Effector CD8-positive, alpha-beta T cell (primary cell): ENCODE results near the gene RNF186.
A peak's percentile ranks its signal among the peaks of the same experiment; 100 is the strongest.
"Not testable (repeated sequence)": the region's sequence is repeated elsewhere in the genome, so short reads cannot be mapped to it uniquely, and the experiment has no call there.

Experiments used
- DNase-seq: peaks from one replicate; lab custom pipeline; 2025; lab: John Stamatoyannopoulos, UW

The RNF186 gene

DNA sequence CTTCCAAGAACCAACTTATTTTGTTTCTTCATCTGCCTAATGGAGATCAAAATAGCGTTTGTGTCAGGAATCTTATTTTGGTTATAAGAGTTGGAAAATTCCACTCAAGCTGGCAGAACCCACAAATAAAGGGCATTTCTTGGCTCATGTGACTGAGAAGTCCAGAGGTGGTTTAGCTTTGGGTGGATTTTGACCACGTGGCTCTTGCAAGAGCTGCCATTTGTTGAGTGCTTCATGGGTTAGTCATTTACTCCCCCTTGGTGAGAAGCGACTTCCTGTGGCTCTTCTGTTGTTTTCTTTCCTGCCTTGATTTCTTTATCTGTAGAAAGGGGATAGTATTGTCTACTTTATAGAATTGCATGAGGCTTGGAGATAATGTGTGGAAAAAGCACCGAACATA is 9.5 kb upstream of the RNF186 start:
- DNase-seq, result no peak

DNA sequence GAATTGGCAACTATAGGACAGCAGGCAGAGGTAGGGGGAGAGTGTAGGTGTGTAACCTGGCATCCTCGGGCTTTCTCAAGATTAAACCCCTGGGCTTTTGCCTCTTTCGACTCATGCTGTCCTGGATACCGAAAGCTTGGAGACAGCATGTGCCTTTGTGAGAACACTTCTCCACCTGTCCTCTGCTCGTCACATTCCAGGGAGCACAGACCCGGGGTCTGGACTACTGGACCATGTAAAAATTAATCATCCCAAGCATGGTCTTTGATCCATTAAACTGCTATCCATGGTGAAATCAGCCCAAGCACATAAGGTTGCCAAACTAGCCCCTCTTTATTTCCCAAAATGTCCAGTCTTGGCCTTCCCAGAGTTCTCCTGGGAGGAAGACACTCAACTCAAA is 9.0 kb upstream of the RNF186 start:
- no peak for DNase-seq

- DNase-seq, result no peak
Observed at GRCh38 chr1:19819701-19820100, 4.6 kb upstream of the RNF186 start.

DNA sequence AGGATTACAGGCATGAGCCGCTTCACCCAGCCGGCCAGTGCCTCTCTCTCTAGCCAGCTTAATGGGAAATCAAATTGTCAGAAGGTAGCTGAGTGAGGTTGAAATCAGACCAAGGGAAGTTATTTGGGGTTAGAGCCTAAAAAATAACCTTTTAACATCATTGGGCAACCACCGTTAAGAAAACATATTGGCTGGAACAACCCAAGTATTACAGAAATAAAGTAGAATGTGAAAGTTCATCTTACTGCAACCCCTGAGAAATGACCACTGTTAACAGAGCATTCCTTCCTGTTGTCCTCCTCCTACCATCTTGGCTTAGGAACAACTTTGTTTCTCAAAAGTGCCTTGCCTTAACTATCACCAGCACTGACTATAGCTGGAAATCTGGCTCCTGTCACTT is 3.2 kb upstream of the RNF186 start:
- no peak for DNase-seq

DNA sequence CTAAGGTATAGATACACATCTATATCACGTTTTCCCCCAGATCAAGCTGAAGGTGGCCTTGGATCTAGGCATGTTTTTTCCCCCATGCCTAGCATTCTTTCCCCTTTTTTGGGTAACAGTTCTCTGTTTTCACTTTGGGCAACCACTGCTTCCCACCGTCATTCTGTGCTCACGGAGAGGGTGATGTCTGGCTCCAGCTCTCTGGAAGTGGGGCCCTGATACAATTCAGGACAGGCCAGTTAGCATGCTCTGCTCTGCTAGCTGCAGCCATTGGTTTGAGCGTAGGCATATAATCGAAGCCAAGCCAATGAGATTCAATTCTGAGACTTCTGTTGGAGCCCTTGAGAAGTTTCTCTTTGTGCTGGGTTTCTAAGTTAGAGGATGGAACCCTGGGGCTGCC is 2.1 kb upstream of the RNF186 start:
- no peak for DNase-seq

- not testable (repeated sequence) for DNase-seq
Observed at GRCh38 chr1:19816737-19817086, 1.6 kb upstream of the RNF186 start.

DNA sequence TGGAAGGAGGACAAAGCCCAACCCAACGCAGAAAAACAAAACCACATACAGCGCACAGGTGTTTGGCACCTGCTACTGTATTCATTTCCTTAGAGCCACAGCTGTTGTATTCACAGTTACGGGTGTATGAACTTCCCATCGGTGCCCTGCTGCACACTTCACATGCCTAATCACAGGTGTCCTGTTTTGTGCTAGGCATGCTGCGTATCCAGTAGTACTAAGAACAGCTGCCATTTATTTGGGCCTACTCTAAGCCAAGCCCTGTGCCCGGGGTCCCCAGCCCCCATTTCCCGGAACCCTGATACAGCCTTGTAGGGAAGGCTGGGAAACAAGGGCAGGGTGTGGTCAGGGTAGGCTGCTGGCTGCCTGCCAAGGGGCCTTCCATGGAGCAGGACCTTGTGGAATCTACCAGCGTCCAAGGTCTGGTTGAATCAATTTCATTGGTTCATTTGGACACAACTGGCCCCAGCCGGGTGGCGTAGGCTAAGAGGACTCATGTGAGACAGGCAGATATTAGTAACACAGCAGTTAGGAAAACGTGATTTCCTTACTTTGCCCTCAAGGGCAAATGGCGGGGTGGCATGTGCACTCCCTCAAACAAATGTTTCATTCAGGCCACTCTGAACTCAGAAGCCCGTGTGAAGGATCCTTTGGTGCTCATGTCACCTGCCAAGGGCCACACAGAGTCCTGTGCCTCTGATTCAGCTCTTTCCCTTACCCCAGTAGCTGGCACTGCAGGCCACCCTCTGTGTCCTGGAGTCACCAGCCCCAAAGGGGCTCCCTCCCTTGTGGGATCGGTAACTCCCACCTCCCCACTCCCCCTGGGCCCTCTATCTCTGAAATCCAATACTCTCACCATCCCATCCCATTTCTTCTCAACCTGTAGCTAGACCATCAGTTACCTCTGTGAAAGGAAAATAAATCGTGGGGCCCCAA is 986 bp upstream of the RNF186 start:
- no peak for DNase-seq

DNA sequence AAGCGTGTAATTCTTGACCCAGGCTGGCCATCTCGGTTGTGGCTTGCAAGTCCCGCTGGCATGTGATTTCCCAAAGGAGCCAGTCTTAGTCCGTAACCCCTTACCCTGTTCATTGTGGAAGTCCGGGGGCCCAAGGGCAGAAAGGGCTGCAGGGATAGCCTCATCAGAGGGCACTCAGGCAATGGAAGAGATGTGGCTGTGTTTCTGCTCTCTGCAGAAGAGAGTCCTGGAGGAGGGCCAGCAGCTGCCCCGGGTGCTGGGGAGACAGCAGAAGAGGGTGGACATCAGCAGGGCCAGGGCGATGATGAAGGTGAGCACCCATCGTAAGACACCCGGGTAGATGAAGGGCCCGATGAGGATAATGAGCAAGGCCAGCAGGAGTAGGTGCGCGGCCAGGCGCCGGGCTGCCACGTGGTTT is 830 bp downstream of the RNF186 start:
- no peak for DNase-seq

- no peak for DNase-seq
Observed at GRCh38 chr1:19813643-19813960, 1.5 kb downstream of the RNF186 start.

DNA sequence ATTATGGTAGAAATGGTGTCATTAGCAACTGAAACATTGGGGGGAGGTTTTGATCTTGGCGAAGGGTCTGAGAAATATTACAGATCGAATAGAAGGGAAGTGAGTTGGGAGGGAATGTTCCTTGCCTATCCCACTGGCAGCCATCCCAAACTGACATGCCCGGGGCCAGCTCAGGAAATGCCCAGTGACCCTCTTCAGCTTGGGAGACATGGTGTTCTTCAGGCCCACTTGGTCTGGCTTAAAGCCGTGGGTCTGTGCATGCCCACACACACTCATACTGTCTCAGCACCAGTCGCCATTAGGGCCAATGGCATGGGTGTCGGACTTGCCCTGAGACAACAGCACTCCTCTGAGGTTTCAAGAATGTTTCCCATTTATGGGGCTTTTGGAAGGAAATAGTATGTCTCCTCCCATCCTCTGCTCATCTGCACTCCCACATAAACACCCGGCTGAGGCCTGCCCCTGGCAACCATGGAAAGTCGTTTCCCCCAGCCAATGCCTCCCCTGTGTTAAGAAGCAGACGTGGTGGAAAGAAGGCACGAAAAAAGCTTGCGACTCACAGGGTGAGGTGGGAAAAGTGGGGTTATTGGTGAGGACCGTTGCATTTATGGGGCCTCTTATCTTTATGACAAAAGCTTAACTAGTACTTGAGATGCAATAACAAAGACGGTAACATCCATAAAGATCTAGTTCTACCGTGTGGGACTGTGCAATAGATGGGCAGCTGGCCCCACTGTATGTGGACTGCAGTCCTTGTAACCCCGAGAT is 2.0 kb downstream of the RNF186 start:
- no peak for DNase-seq

DNA sequence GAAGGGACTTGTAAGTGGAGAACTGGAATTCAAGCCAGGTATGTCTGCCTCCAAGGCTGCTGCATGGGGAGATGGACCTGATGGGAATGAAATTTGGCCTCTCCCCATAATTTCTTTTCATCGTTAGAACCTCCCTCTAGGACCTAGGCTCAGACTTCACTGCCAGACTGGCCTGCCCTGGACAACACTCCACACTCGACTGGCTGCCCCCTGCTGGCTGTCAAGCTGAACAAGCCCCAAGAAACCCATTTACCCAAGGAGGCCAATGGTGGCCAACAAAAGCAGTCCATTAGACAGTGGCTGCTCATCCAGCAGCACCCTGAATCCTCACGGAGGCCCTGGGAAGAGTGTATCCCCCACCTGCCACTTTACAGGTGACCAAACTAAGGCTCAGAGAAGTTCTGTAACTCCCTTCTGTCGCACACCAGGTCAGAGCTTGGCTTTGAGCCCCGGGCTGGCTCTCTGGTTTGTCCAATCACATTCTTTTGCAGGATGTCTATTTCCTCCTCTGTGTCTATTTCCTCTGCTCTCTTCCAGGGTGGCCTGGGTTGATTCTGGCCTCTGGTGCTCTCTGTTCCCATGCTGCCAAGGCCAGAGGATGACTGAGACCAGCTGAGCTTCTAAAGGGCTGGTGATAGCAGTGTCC is 3.8 kb downstream of the RNF186 start:
- DNase-seq, result no peak

DNA sequence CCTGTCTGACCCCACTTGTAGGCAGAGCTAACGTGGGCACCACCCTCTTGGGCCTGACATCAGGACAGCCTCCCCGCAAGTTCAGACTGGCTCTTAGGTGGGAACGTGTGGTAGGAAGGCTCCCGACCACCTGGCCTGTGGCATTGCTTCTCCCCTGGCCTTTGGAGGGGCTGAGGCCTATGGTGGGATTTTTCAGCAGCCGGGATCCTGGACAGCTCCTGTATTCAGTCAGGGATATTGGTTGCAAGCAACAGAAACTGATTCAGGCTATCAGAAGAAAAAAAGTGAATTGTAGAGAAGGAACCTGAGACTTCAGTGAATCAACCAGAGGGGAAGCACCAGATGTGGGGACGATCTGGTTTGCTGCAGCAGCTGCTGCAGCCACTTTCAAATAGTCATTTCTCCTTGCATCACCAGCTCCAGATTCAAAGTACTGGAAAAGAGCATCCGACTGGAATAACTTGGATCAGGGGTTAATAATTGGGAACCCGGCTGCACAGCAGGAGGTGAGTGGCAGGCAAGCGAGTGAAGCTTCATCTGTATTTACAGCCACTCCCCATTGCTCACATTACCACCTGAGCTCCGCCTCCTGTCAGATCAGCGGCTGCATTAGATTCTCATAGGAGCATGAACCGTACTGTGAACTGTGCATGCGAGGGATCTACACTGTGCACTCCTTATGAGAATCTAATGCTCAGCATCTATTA is 5.9 kb downstream of the RNF186 start:
- DNase-seq, result no peak

GRCh38 chr1:19808351-19808750 is 6.7 kb downstream of the RNF186 start:
- DNase-seq, result no peak

DNA sequence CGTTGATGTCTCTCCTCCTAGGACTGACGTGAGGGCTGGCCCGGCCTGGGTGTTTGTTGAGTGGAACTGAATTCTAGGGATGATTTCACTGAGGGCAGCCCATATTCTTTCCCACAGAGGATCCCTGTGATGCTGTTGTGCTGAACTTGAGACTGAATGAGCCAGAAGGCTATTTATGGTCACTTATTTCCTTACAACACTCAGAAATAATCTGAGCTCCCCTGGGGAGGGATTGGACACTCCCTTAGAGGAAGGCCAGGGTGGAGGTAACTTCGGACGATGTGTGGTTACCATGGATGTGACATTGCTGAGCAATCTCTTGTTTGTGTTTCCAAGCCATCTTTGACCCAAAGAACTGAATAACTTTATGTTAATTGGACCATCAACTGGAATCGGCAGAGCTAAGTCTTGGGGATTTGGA is 10.2 kb downstream of the RNF186 start:
- DNase-seq, result no peak

DNA sequence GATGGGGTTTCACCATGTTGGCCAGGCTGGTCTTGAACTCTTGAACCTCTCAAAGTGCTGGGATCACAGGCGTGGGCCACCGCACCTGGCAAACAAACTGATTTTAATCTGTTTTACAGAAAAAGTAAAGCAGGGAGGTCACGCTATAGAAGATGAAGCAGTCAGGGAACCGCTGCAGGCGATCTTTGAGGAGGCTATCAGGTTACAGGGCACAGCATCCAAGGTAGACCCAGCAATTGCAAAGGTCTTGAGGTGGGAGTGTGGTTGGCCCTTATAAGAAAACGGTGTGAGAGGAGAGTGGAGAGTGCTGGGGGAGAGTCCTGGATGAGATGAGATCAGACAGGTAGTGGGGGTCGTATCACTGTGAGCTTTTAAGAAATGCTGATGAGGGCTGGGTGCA is 12.8 kb downstream of the RNF186 start:
- DNase-seq, result no peak

- DNase-seq, result peak; percentile 10
Observed at GRCh38 chr1:19800076-19800804, 14.8 kb downstream of the RNF186 start.

DNA sequence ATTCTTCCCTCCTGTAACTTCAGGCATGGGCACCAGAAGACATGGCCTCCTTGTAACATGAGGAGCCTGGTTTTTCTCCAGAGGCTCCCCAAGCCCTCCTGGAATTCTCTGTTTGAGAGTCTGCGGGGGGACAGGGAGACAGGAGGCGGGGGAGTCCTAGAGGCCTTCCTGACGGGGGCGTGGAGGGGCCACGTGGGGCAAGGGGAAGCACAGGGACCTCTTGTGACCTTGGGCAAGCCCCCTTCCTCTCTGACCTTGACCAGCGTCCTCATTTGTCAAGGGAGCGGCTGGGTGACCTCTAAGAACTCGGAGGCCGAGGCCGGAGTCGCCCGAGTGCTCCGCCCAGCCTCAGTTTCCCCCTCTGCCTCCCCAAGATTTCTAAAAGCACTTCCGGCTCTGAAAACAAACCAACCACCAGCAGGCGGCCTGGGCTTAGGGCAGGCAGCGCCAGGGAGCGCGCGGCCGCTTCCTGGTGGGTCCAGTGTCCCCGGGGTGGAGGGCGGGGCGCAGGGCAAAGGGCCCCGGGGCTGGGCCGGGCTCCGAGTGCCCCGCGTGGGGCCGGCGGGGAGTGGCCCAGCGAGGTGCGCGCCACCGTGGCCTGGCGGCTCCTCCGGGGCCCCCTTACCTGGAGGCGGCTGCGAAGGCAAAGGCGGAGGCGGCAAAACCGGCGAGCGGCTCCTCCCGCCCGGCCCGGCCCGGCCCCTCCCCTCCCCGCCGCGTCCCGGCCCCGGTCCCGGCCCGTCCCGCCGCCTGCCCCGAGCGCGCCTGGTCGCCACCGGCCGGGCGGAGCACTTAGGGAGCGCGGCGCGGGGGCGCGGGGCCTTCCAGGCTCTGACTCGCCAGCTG is 15.6 kb downstream of the RNF186 start, which contains the start of gene TMCO4:
Gene TMCO4 (minus strand): TSS at position 687 of the 846 bp plus-strand sequence. CDS start 19,158 bp downstream, outside the sequence.
- peak; percentile 12 for DNase-seq

DNA sequence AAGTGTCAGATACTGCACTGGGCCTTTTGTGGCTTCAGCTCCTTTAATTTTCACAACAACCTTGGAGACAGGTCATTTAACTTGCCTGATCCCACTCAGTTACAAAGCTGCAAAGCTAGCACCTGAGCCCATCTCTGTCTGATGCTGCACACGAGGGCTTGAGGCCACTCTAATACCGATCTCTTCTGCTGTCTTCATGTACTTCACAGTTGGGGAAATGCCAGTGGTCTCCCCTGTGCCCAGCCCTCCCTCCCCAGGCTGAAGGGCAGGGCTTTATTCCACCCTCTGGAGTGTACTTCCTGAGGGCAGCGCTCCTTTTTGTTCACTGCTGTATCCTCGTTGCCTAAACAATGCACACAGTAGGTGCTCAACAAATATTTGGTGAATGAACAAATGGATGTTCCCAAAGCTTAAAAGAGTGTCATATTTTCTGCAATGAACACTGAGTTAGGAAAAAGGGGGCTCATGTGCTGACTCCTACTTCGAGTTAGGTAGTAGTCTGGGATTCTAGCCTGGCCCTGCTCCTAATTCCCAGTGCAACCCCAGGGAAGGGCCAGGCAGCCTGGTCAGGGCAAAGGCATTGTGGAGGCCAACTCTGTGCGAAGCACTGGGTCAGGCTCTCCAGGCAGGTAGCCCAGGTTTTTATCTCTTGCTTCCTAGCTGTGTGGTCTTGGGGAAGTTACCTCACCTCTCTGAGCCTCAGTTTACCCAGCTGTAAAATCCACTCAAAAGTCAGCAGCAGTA is 16.4 kb downstream of the RNF186 start:
- DNase-seq, result no peak

DNA sequence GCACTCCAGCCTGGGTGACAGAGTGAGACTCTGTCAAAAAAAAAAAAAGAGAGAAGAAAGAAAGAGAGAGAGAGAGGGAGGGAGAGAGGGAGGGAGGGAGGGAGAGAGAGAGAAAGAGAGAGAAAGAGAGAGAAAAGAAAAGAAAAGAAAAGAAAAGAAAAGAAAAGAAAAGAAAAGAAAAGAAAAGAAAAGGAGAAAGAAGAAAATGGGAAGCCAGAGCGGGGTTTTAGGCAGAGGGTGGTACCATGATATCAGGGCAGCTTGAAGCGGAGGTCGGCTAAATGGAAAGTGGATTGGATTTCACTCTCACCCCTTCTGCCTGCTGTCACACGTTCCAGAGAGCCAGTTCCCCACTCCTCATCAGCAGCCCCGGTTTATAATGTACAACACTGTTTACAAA is 17.3 kb downstream of the RNF186 start:
- DNase-seq, result no peak

GRCh38 chr1:19794583-19794982 is 20.5 kb downstream of the RNF186 start:
- DNase-seq, result no peak
